GM10847 (cell line): Measurements from ENCODE around the gene RSU1.

Experiments
- POLR2A ChIP-seq: IDR thresholded peaks from 2 replicates; pipeline ENCODE4 v1.6.1; 2011; ENCODE audit not compliant: insufficient read length; ENCODE audit errors: extremely low read depth

Gene RSU1

GRCh38 chr10:16799621-16800020 lies 17.6 kb downstream of the RSU1 start:
- TF ChIP-seq POLR2A: no peak

GRCh38 chr10:16798571-16798970 lies 18.7 kb downstream of the RSU1 start:
- TF ChIP-seq POLR2A: no peak

- TF ChIP-seq POLR2A: no peak
These were observed 21.7 kb downstream of the RSU1 start for GRCh38 chr10:16795410-16796073.

- TF ChIP-seq POLR2A: no peak
These were observed 23.2 kb downstream of the RSU1 start for GRCh38 chr10:16794005-16794404.

GRCh38 chr10:16792675-16793074 lies 24.5 kb downstream of the RSU1 start:
- TF ChIP-seq POLR2A: no peak

- no peak for TF ChIP-seq POLR2A
These were observed 27.5 kb downstream of the RSU1 start for GRCh38 chr10:16789765-16790164.

- TF ChIP-seq POLR2A: no peak
These were observed 28.0 kb downstream of the RSU1 start for GRCh38 chr10:16789261-16789660.

GRCh38 chr10:16788778-16789177 lies 28.4 kb downstream of the RSU1 start:
- TF ChIP-seq POLR2A: no peak

- TF ChIP-seq POLR2A: no peak
These were observed 29.1 kb downstream of the RSU1 start for GRCh38 chr10:16788125-16788524.

- no peak for TF ChIP-seq POLR2A
These were observed 29.8 kb downstream of the RSU1 start for GRCh38 chr10:16787361-16787791.

- no peak for TF ChIP-seq POLR2A
These were observed 36.8 kb downstream of the RSU1 start for GRCh38 chr10:16780338-16780880.

GRCh38 chr10:16779384-16779915 lies 37.8 kb downstream of the RSU1 start:
- no peak for TF ChIP-seq POLR2A

- TF ChIP-seq POLR2A: no peak
These were observed 39.5 kb downstream of the RSU1 start for GRCh38 chr10:16777473-16778370.

- TF ChIP-seq POLR2A: no peak
These were observed 40.3 kb downstream of the RSU1 start for GRCh38 chr10:16776896-16777295.

GRCh38 chr10:16773334-16773733 lies 43.9 kb downstream of the RSU1 start:
- no peak for TF ChIP-seq POLR2A

GRCh38 chr10:16770670-16771069 lies 46.6 kb downstream of the RSU1 start:
- no peak for TF ChIP-seq POLR2A
